K562 (cell line): ENCODE measurements around the gene COL6A6.

Source experiments
- CHCHD3 ChIP-seq: fragments of 250-450 bp; sonication (Bioruptor Pico); IDR thresholded peaks from 2 replicates; pipeline ENCODE4 v2.1.2; 2022; ENCODE audit warnings: mild to moderate bottlenecking
- CTCF ChIP-seq, 3 experiments: IDR thresholded peaks in 2 of 3; conservative IDR thresholded peaks in 1 of 3; 2 replicates each; pipeline ENCODE4 v1.5.1; 2011 to 2012; ENCODE audit warnings: low read length in 3 of 3, mild to moderate bottlenecking in 3 of 3, control low read depth in 2 of 3, improper control_type of control experiment in 1 of 3, inconsistent platforms in 1 of 3, low read depth in 1 of 3, mixed read lengths in 1 of 3, moderate library complexity in 1 of 3; ENCODE audit not compliant: insufficient read depth in 2 of 3
- GABPA ChIP-seq: fragments of 200-800 bp; sonication (Bioruptor generic); conservative IDR thresholded peaks from 2 replicates; pipeline ENCODE4 v1.6.1; 2016; ENCODE audit warnings: low read depth, missing genetic modification characterization, missing compliant biosample characterization
- GTF2B ChIP-seq: IDR thresholded peaks from 2 replicates; pipeline ENCODE4 v1.6.1; 2011; ENCODE audit not compliant: insufficient read length; ENCODE audit errors: extremely low read depth
- RBM34 ChIP-seq: fragments of 200-400 bp; formaldehyde crosslinking; IDR thresholded peaks from 2 replicates; pipeline ENCODE4 v1.6.1; 2018; ENCODE audit warnings: low read length, borderline replicate concordance; ENCODE audit not compliant: insufficient read depth
- SMAD3 ChIP-seq: fragments of 450-650 bp; formaldehyde crosslinking; conservative IDR thresholded peaks from 2 replicates; pipeline ENCODE4 v1.4.0; 2020; ENCODE audit warnings: mild to moderate bottlenecking
- SMARCC2 ChIP-seq: fragments of 450-650 bp; IDR thresholded peaks from 2 replicates; pipeline ENCODE4 v1.6.1; 2017; ENCODE audit warnings: antibody characterized with exemption, moderate library complexity, mild to moderate bottlenecking, low read depth
- ZBTB33 ChIP-seq: sonication (generic); formaldehyde crosslinking; IDR thresholded peaks from 2 replicates; pipeline ENCODE4 v1.8.1; 2023; ENCODE audit warnings: mild to moderate bottlenecking, missing genetic modification reagents
- ZNF146 ChIP-seq: IDR thresholded peaks from one replicate; pipeline ENCODE4 v1.6.1; 2018; ENCODE audit warnings: missing compliant biosample characterization; ENCODE audit not compliant: unreplicated experiment
- ZNF384 ChIP-seq: IDR thresholded peaks from 2 replicates; pipeline ENCODE4 v1.6.1; 2012; ENCODE audit warnings: low read depth, low read length, improper control_type of control experiment
- ZNF444 ChIP-seq: fragments of 250-450 bp; sonication (Bioruptor Pico); IDR thresholded peaks from 2 replicates; pipeline ENCODE4 v1.4.0; 2020; ENCODE audit warnings: mild to moderate bottlenecking, moderate library complexity

GRCh38 chr3:130506031-130506430 lies 10.9 kb upstream of the COL6A6 start:
- TF ChIP-seq ZNF146 (CRISPR knock-in tag) (no peak), CTCF (IDR thresholded peaks at IDR 0.05 in 2 of 3, conservative IDR thresholded peaks at IDR 0.05 in 1 of 3; ENCODE audit: insufficient read depth in 2 of 3, low read depth in 1 of 3, low read length in 3 of 3) (no peak), ZBTB33 (CRISPR knock-in tag) (no peak), SMARCC2 (no peak), GTF2B (no peak), GABPA (tag) (no peak), ZNF384 (no peak), SMAD3 (CRISPR knock-in tag) (no peak), ZNF444 (CRISPR knock-in tag) (no peak), CHCHD3 (CRISPR knock-in tag) (no peak), RBM34 (no peak)
